Progenitor cell of endocrine pancreas (in vitro differentiated cells): ENCODE data around the gene HID1. TPM values are rescaled to one million over a fixed set of nuclear protein-coding genes. Genes with fewer than 3 reads are reported as not detected.

ENCODE experiments used
- DNase-seq: peaks from one replicate; pipeline ENCODE4 v3.0.0; 2021; ENCODE audit warnings: low spot score; ENCODE audit not compliant: unreplicated experiment
- H3K27ac Mint-ChIP-seq: 2 replicates; pipeline ENCODE4 v1.8.0; 2021; ENCODE audit warnings: mild to moderate bottlenecking, moderate library complexity, mixed read lengths
- H3K27me3 Mint-ChIP-seq: 2 replicates; pipeline ENCODE4 v1.8.0; 2021; ENCODE audit warnings: mixed read lengths
- H3K36me3 Mint-ChIP-seq: 2 replicates; pipeline ENCODE4 v1.8.0; 2022; ENCODE audit warnings: mixed read lengths; ENCODE audit not compliant: insufficient read depth
- H3K4me1 Mint-ChIP-seq: 2 replicates; pipeline ENCODE4 v1.8.0; 2021; ENCODE audit warnings: low read depth, mixed read lengths
- H3K4me3 Mint-ChIP-seq: 2 replicates; pipeline ENCODE4 v1.8.0; 2021; ENCODE audit warnings: low read depth, mild to moderate bottlenecking, moderate library complexity, mixed read lengths
- H3K9me3 Mint-ChIP-seq: 2 replicates; pipeline ENCODE4 v1.8.0; 2021; ENCODE audit warnings: low read depth, mixed read lengths
- total RNA-seq: library from RNA; stranded (reverse); gene quantifications from 2 replicates; pipeline ENCODE4 v1.2.1, GENCODE V29; 2021
- TF ChIP-seq, protein P1 (sequence below): fragments of 200-600 bp; sonication (generic); IDR thresholded peaks from one replicate; pipeline ENCODE4 v1.5.0; 2021; ENCODE audit warnings: antibody characterized with exemption, mild to moderate bottlenecking; ENCODE audit not compliant: unreplicated experiment

HID1 gene
- total RNA-seq, 1 donor from 2014 or later, result 101 TPM

DNA sequence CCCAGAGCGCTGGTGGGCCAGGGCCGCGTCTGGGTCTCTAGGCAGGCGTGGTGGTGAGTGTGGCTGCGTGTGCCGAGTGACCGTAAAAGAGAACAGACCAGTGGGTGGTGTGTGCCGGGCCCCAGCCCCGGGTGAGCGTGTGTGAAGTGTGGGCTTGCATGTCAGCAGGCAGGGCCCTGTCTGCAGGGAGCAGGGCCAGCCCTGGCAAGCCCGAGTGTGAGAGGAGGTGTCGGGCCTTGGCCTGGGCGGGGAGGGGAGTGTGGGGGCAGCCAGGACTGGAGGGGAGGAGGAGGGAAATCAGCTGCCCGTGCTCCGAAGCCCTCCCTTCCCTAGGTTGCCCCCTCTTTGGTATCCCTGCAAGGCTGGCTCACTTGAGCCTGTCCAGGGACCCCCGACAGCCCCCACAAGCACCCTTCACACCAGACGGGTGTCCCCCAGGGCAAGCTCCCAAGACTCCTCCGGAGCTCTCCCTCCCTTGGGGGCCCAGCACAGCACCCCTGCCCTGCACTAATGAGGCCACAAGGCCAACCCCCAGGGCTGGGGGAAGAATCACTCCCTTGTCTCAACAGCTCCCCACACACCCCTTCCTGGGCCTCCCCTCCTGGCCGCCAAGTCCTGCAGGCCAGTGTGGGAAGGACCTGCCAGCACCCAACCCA lies 51.4 kb downstream of the HID1 start:
- Mint-ChIP-seq H3K36me3 (no peaks in the 10 kb centered on the region), H3K27me3 (peaks cover 45% of the 10 kb centered on the region), H3K4me3 (no peak overlapping the region), H3K27ac (no peak overlapping the region), H3K9me3 (no peaks in the 10 kb centered on the region), H3K4me1 (peaks cover 2% of the 10 kb centered on the region)
- TF ChIP-seq, protein P1, sequence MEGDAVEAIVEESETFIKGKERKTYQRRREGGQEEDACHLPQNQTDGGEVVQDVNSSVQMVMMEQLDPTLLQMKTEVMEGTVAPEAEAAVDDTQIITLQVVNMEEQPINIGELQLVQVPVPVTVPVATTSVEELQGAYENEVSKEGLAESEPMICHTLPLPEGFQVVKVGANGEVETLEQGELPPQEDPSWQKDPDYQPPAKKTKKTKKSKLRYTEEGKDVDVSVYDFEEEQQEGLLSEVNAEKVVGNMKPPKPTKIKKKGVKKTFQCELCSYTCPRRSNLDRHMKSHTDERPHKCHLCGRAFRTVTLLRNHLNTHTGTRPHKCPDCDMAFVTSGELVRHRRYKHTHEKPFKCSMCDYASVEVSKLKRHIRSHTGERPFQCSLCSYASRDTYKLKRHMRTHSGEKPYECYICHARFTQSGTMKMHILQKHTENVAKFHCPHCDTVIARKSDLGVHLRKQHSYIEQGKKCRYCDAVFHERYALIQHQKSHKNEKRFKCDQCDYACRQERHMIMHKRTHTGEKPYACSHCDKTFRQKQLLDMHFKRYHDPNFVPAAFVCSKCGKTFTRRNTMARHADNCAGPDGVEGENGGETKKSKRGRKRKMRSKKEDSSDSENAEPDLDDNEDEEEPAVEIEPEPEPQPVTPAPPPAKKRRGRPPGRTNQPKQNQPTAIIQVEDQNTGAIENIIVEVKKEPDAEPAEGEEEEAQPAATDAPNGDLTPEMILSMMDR, result no peak
- no peak for DNase-seq

DNA sequence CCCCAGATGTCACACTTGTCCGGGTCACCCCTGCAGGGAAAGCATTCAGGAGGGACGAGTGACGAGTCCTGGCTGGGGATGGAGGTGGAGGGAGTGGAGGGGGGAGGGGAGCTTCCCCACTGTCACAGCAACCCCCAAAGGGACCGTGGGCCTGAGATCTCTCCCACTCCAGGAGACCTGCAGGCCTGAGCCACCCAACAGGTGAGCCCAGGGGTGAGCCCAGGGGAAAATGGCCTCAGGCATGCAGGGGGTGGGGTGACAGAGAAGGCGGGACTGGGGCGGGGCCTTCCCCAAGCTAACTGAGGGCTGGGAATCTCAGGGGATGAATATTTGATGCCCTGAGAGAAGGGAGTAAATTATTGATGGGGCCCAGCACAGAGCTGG lies 51.9 kb downstream of the HID1 start:
- peaks cover 42% of the 10 kb centered on the region for H3K27me3 Mint-ChIP-seq
- H3K27ac Mint-ChIP-seq, result no peak overlapping the region
- TF ChIP-seq, protein P1, result no peak
- H3K4me1 Mint-ChIP-seq, result peaks cover 2% of the 10 kb centered on the region
- H3K36me3 Mint-ChIP-seq, result no peaks in the 10 kb centered on the region
- H3K9me3 Mint-ChIP-seq, result no peaks in the 10 kb centered on the region
- DNase-seq, result no peak
- H3K4me3 Mint-ChIP-seq, result no peak overlapping the region

DNA sequence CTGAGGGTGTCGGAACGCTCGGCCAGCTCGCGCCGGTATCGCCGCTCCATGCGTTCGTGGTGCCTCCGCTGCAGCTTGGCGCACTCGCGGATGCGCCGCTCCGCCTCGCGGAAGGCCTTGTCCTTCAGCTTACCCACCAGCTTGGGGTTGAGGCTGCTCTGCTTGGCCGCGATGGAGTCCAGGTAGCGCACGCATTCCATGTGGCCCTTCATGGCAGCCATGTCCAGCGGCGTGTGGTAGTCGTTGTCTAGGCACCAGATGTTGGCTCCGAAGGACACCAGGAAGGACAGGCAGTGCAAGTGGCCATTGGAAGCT lies 52.3 kb downstream of the HID1 start:
- peaks cover 39% of the 10 kb centered on the region for H3K27me3 Mint-ChIP-seq
- H3K9me3 Mint-ChIP-seq, result no peaks in the 10 kb centered on the region
- TF ChIP-seq, protein P1, result no peak
- no peak overlapping the region for H3K27ac Mint-ChIP-seq
- no peaks in the 10 kb centered on the region for H3K36me3 Mint-ChIP-seq
- no peak overlapping the region for H3K4me3 Mint-ChIP-seq
- no peak for DNase-seq
- H3K4me1 Mint-ChIP-seq, result peaks cover 2% of the 10 kb centered on the region

DNA sequence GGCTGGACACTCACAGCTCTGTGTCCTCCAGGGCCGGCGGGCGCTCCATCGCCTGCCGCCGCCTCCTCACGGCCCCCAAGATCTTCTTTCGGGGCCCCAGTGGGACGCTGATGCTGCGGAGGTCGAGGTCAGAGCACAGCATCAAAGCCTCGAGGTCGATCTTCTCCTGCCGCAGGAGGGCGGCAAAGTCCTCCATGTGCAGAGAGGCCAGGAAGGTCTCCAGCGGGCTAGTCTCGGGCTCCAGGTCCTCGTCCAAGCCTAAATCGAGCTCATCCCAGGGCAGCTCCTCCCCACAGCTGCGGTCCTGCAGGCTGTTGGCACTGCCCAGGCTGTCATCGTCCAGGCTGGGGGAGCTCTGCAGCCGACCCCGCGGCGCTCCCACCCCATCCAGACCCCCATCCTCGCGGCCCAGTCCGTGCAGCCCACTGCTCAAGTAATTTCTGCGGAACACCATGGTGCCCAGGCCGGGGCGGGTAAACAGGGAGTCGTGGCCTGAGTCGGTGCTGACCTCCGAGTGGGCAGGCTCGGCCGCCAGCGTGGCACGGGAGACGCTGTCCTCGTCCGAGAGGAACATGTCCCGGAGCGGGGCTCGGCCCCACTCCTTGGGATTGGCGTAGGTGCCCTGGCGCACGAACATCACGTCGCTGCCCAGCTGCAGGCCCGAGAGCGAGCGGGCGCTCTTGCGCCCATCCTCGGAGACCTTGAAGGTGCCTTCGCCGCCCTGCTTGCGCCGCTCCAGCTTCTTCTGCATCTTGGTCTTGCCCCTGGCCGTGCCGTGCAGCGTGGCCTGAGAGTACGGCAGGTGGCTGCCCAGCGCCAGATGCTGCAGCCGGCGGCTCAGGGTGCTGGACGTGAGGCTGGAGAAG lies 52.9 kb downstream of the HID1 start:
- no peak for DNase-seq
- TF ChIP-seq, protein P1, result peak; percentile 43
- no peak overlapping the region for H3K27ac Mint-ChIP-seq
- H3K4me1 Mint-ChIP-seq, result peaks cover 2% of the 10 kb centered on the region
- H3K27me3 Mint-ChIP-seq, result peaks cover 33% of the 10 kb centered on the region
- H3K36me3 Mint-ChIP-seq, result no peaks in the 10 kb centered on the region
- no peak overlapping the region for H3K4me3 Mint-ChIP-seq
- H3K9me3 Mint-ChIP-seq, result no peaks in the 10 kb centered on the region

DNA sequence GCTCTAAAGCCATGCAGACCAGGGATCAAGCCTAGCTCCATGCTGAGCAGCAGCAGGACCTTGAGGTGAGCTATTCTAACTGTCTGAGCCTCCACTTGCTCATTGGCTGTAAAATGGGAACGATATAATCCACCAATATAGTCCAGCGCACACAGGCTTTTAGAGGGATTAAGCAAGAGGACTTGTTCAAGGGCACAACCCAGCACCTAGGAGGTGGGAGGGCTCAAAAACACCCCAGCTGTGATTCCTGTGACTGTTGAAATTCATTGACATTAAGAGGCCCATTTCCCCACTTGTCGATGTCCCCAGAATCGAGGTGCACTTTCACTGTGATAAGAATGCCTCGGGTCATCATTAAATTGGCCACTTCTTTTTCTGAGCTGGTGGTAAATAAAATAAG lies 53.7 kb downstream of the HID1 start:
- peaks cover 25% of the 10 kb centered on the region for H3K27me3 Mint-ChIP-seq
- TF ChIP-seq, protein P1, result no peak
- DNase-seq, result no peak
- no peaks in the 10 kb centered on the region for H3K36me3 Mint-ChIP-seq
- H3K4me3 Mint-ChIP-seq, result no peak overlapping the region
- H3K27ac Mint-ChIP-seq, result no peak overlapping the region
- H3K9me3 Mint-ChIP-seq, result no peaks in the 10 kb centered on the region
- peaks cover 2% of the 10 kb centered on the region for H3K4me1 Mint-ChIP-seq
